GM18519 (cell line): Measurements from ENCODE around the gene ATP13A2.

Experiments used
- ATAC-seq: cut with Tn5 transposase; IDR thresholded peaks from one replicate; pipeline ENCODE4 v1.9.1; 2021; ENCODE audit warnings: mild to moderate bottlenecking, moderate library complexity; ENCODE audit not compliant: unreplicated experiment, low FRiP score

The ATP13A2 gene

DNA sequence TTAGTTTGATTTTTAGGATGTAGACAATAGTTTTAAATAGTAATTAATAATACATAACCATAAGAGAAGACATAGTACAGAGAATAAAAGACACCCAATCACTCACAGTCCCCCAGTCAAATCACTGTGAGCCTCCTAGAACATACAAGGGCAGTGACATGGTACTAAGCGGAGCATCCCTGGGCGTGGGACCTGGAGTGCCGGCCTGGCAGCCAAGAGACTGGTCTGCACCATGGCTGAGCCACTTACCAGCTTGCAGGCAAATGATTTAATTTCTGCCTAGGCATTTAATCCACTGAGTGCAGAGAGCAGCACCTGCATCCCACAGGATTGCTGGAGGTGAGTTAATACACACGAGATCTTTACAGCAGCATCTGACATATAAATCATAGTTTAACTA lies 21.8 kb upstream of the ATP13A2 start:
- ATAC-seq = no peak

DNA sequence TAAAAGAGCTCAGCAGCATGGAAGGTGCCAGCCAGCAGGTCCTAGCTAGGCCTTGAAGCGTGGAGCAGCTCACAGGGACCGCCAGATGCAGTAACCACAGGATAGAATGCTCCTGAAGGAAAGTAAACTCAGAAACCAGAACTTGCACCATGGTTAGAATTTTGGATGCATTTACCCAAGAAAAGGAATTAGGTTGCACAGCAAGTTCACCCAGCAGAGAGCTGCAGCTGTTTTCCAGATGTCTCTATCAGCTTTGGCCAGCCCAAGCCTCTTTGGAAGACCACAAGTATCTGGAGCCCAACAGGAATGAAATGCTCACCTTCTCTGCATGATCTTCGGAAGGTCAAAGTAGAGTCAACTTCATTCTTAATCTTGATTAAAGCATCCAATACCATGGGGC lies 21.0 kb upstream of the ATP13A2 start:
- no peak for ATAC-seq

DNA sequence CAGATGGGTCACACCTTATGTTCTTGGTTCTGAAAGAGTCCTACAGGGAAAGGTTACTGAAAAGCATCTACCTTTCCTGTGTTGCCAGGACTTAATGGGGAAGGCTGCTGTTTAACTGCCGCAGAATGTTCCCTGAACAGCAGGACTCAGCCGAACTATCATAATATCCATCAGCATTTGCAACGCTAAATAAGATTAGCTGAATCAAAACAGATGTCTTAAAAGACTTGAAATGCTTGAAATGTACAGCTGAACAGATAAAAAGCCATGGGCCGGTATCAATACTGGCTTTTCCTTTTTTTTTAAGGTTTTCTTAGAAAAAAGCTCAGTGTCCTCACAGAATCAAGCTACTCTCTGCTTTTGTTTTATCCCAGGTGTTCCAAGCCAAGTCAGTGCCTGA lies 19.7 kb upstream of the ATP13A2 start:
- ATAC-seq = no peak

DNA sequence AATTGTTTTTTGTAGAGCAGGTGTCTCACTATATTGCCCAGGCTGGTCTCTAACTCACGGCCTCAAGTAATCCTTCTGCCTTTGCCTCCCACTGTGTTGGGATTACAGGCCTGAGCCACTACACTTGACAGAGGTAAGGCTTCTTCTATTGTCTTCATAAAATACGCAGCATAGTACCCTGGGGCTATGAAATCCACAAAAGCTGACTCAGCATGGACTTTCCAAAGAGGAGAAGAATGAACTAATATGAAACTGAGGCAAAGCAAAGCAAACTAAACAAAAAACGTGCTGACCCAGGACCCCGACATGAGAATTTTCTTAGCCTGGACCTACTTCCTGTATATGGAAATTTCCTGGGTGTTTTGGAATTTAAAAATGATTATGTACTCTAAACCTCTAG lies 18.5 kb upstream of the ATP13A2 start:
- no peak for ATAC-seq

DNA sequence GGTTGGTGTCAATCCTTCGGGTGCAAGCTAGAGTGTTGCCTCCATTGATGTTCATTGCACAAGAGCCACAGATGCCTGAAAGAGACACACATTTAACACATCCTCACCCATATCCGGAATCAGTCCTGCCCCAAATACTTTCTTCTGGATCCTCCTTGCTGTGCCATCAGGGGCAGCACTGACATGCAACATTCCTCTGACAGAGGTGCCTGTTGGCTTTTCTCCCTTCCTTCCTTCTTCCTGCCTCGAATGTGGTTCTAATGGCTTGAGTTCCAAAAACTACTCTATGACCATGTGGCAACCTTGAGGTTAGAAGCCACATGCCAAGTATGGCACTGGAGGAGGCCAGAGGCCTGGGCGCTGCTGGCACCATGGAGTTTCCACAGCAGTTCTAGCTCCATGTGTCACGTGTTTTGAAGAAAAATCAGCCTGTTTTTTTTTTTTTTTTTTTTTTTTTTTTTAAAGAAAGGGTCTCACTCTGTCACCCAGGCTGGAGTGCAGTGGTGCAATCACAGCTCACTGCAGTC lies 17.0 kb upstream of the ATP13A2 start:
- ATAC-seq = no peak

DNA sequence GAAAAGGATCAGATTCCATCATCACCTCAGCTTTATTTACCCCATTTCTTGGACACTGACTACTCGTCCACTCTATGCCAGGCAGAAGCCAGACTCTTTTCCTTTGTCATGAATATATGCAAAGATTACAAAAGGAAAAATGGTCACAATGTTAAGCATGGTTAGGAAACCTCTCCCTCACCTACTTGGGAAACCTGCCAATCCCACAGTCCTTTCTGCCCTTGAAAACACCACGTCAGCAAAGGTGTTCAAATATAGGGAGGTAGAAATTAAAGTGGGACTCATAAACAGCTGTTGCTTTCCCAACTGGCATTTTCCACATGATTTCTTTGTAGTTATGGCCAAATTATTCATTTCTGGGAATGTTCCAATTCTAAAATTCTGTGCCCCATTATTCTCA lies 16.2 kb upstream of the ATP13A2 start:
- no peak for ATAC-seq

DNA sequence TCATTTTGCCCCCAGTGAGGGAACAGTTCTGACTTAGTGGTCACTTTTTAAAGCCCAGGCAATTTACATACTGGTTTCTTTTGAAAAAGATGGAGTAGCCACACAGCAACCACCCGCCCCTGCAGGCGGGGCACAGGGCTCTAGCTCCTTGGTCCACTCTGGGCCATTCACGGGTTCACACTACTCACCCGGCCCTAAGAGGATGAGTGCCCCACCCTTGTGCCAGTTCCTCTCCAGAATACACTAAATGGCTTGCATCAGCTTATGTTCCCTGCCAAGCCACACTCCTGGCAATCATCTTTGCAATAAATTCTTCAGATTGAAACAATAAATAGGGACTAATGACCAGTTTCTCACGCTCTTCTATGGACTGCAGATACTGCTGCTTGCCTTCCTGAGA lies 15.7 kb upstream of the ATP13A2 start:
- ATAC-seq = no peak

DNA sequence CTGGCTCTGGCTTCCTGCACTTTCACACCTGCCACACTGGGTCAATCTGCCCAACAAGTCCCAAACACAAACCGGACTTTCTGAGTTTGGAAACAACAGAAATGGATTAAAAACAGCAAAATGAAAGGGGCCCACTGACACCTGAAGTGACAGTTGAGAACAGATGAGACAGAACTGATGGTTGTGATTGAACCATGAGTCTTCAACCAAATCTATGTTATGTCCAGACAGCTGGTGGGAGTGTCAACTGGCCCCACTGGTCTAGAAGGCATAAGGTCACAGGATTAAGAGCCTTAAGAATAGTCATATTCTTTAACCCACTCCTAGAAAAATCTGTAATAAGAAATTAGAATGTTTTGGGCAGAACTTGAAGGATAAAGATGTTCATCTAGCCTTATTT lies 13.0 kb upstream of the ATP13A2 start:
- ATAC-seq = no peak

DNA sequence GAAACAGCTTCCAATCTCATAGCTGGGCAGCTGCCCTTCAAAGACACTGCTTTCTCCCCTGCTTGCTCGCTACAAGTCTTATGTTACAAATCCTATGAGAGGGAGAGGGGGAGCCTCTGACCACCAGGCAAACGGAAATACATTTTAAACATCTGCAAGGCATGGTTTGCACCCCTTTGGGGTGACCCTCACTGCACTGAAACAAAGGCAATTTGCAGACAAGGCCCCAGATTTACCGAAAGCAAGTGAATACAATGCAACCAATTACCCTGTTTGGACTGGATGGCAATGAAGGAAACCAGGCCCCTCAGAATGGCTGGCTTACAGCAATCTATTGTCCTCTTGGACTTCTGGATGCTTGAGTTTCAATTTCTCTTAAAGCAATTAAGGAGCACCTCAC lies 11.8 kb upstream of the ATP13A2 start:
- no peak for ATAC-seq

DNA sequence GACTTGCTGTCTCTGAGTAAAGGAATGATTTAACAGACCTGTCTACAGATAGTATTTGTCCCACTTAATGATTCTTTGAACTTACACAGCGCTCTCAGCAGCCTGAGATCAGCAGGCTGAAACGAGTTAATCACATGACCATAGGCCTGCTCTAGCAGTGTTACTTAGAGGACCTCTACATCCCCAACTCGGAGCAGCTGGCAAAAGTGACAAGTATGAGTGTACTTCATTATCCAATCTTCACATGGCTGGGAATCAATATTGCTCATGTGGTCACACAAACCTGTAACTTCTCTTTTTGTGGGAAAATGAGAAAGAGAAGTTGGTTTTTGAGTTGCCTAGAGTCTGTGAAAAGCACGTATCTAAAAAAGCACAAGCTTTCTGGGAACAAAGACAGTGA lies 11.4 kb upstream of the ATP13A2 start:
- no peak for ATAC-seq

DNA sequence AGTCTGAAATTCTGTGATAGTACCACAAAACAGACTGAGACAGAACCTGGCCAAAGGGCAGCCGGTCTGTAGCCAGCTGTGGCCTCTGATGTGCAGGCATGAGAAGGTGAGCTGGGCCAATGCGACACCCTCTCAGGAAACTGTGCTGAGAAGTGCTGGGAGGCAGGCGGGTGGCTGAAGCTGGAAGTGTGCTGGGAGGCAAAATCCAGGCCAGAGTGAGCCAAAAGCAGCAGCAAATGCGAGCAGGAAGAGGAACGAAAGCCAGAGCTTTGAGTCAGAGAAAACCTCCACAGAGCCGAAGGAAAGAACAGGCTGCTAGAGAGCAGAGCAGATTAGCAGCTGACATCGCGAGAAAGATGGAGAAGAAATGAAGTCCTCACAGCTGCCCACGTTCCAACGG lies 10.2 kb upstream of the ATP13A2 start:
- ATAC-seq = no peak

DNA sequence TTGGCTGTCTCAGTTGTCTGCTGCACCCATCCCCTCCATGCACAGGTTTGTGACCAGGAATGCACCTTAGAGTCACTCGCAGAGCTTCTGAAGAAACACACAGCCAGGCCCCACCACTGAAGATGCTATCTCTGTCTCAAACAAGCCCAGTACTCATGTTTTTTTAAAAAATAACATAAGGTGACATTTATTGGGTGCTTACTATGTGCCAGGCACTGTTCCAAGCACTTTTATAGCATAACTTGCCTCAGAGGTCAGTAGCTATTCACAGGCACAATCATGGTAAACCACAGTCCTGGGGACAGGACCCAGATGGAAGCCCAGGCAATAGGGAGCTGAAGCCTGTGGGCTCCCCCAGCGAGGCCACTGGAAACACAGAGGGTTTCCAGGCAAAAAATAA lies 8.8 kb upstream of the ATP13A2 start:
- no peak for ATAC-seq

DNA sequence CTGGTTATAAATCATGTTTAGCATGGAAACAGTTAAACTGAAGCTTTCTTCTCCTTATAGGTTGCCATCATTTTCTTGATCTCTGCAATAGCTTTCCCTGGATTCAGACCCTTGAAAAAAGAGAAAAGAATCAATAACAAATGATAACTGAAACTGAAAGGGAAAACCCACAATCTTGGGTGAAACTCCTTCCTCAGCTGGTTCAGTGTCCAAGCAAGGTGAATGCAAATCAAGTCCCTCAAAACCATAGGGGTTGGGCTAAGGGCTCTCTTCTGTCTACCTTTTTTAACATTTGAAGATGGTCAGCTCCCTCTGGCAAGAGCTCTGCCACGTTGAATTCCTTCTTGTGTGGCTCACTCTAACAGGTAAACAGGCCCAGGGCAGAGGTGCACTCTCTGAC lies 7.1 kb upstream of the ATP13A2 start:
- ATAC-seq = no peak

DNA sequence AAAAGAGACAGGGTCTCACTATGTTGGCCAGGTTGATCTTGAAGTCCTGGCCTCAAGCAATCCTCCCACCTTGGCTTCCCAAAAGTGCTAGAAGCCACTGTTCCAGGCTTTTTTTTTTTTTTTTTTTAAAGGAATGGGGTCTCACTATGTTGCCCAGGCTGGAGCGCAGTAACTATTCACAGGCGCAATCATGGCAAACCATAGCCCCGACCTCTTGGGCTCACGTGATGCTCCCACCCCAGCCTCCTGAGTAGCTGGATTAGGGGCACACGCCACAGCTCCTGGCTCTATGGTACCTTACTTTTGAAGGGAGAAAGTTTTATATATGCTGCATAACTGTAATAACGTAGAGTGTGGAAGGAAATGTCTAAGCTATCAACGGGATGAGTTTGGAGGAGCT lies 5.7 kb upstream of the ATP13A2 start:
- ATAC-seq = no peak

DNA sequence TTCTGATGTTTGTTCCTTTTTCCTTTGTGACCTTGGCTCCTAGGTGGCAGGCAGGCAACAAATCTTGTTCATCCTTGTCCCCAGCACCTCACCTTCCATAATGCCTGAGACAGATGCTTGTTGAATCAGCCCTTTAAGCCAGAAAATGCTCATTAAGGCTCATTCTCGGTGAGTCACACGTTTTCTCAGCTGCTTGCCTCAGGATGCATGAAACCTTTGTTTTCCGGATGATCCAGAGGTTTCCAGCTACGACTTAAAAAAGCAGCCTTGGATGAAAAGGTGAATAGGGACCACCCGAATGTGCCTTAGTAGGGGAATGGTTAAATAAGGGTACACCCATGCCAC lies 4.6 kb upstream of the ATP13A2 start:
- no peak for ATAC-seq

DNA sequence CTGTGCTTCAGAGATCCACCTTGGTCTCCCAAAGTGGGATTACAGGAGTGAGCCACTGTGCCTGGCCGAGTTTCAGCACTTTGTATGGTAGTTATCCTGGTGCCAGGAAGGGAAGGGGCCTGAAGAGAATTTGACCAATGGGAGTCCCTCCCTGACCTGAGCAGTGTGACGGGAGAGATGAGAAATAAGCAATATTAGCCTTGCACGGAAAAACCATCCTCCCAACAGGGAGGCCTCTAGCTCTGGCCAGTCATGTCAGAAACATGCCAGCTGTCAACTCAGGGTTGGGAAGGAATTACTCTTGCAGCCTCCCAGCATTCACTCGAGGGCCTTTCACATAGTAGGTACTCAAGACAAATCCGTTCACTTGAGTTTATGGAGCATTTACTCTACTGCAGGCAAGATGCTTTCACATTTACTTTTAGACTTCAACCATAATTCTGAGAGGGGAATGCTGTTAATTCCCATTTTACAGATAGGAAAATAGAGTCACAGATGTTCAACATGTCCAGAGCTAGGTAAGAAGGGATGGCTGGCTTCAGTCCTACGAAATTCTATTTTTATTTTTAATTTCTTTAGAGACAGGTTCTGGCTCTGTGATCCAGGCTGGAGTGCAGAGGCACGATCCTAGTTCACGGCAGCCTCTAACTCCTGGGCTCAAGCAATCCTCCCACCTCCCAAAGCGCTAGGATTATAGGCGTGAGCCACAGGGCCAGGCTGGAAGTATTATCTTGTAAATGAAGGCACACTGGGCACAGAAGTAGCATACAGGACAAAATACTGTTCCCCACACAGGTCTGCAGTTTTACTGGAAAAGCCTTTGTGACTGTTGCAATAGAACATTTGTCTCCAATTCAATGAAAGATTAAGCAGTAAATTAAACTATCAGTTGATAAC lies 3.2 kb upstream of the ATP13A2 start:
- ATAC-seq = no peak

DNA sequence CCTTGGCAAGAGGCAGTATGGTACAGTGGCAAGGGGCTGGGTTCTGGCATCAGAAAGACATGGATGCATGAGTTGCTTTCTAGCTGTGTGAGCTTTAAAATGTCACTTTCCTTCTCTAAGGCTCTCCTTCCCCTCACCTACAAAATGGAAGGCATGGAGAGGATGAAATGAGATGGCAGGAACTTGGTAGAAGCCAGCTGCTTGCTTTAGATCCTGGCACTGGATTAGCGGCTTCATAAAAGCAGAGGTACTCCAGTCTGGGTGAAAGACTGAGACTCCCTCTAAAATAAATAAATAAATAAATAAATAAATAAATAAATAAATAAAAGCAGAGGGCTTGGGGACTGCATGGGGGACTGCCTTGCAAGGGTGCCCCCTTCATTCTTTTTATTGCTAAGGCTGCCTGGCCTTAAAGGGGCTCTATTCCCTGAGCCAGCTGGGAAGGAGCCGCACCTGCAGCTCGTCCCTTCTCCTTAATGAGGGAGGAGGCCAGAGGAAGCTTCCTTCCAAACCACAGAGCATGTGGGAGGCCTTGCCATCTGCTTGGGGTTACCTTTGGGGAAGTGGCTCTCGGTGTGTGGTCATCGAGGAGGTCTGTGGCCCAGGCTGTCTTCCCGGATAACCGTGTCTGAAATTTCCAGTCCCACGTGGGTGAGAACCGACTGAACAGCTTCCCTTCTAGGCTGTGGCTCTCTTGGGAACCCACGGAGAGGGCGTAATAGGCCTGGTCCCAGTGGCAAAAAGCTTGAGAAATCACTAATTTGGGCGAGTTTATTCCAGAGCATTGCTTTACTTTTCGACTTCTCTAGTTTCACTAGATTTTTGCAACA lies 2.0 kb upstream of the ATP13A2 start:
- no peak for ATAC-seq

DNA sequence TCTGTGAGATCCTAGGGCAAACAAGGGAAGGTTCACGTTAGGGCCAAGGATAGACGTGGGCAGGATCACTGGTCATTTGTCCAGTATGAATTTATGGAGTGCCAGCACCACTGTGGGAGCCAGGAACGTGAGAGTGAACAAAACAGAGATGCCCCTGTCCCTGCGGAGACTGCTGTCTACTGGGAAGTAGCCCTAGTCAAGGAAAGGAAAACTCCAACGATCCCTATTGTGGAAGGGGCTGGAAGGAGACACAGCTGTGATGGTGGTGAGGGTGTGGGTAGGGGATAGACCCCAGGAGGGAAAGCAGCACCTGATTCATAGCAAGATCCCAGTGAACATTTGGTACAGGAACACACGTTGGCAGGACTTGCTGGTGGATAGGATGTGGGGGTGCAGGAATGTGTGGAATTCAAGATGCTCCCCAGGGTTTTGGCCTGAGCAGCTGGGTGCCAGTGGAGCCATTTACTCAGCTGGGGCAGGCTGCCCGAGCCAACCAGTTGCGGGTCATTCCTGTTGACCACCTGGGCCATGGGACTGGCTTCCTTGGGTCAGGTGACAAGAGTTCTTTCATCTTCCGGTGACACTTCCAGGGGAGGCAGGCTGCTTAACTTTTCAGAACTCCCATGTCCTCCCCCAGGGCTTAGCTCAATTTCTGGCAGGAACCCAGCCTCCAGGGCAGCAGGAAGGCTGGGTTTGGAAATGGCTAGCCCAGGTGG lies 1.2 kb upstream of the ATP13A2 start:
- no peak for ATAC-seq

DNA sequence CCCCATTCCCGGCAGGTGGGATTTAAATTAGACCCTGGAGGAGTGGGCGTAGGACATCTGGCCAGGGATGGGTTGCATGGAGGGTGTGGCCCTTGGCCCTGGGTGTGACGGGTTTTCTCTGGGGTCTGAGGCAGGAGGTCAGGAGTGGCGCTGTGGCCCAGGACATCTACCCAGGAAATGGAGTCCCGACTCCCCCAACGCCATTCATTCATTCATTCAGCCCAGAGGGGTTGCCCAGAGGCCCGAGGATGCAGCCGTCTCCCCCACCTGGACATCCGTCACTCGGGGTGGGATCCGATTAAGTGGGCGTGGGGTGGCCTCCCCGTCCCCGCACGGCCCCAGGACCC lies 663 bp downstream of the ATP13A2 start:
- no peak for ATAC-seq

DNA sequence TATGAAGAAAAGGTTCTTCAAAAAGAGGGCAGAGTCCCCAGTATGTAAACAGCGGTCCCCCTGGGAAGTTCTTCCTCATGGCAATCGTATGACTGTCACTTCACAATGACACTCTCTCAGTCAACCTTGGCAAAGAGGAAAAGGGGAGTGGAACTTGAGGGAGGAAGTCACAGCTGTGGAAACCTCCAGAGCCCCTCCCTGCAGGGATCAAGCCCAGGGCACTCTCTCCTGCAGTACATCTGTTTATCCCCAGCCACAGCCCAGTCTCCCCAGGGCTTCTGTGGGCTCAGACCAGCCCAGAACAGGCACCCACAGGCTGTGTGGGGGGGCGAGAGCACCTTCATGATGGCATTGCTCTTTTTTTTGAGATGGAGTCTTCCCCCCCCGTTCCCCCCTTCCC lies 2.0 kb downstream of the ATP13A2 start:
- no peak for ATAC-seq

DNA sequence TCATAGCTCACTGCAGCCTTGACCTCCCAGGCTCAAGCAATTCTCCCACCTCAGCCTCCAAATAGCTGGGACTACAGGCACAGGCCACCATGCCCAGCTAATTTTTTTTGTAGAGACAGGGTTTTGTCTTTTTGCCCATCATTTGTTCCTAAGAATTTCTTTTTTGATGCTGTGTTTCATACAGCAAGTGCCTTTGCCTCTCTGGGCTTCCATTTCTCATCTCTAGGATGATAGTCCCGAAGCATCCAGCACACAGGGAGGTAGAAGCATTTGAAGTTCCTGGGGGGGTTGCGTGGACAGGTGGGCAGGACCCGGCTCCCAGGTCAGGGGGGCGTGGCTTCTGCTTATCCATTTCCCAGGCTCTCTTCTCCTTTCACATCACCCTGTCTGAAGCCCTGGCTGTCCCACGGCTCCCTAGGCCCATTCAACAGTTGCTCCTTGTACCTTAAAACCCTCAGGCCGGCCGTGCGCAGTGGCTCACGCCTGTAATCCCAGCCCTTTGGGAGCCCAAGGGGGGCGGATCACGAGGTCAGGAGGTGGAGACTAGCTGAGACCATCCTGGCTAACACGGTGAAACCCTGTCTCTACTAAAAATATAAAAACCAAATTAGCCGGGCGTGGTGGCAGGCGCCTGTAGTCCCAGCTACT lies 3.4 kb downstream of the ATP13A2 start:
- ATAC-seq = no peak
